ACHN (cell line): ENCODE data around the gene DPYSL3.
A peak's percentile ranks its signal among the peaks of the same experiment; 100 is the strongest.

Source experiments
- DNase-seq: peaks from one replicate; pipeline ENCODE4 v3.0.0-alpha.2; 2015
- in situ Hi-C: cut with HindIII; loops from 2 replicates; pipeline ENCODE4 v1.10.0; 2017; ENCODE audit warnings: low sequenced_read_pairs, low pct_ligation_motif_present, low pct_unique_long_range_greater_than_20kb

Gene DPYSL3

GRCh38 chr5:147426640-147427327 lies 83.1 kb downstream of the DPYSL3 start:
- in situ Hi-C loops: no loop called here
- DNase-seq: no peak

DNA sequence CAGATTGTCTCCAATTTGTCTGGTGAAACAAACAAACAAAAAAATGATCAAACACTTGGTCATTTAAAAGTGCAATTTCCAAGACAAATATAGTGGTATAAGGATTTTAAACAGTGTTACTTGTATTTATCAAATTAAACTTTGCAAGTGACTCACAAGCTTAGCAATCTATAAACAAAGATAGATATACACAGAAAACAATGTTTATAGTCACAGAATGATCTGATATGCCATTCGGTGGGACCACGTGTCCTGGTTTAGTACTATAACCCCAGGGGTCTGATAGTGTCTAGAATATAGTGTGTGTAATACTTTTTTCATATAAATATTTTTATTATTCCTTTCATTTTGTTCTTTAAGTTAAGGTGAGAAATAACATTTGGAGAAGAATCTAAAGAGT lies 91.3 kb downstream of the DPYSL3 start:
- in situ Hi-C loops: no loop called here
- no peak for DNase-seq

- in situ Hi-C loops: no loop called here
- no peak for DNase-seq
Measured at GRCh38 chr5:147417135-147417813, 92.6 kb downstream of the DPYSL3 start.

GRCh38 chr5:147415651-147416050 lies 94.2 kb downstream of the DPYSL3 start:
- no peak for DNase-seq
- in situ Hi-C loops: no loop called here

GRCh38 chr5:147413266-147413665 lies 96.6 kb downstream of the DPYSL3 start:
- in situ Hi-C loops: no loop called here
- DNase-seq: no peak

GRCh38 chr5:147412561-147412960 lies 97.3 kb downstream of the DPYSL3 start:
- DNase-seq: no peak
- in situ Hi-C loops: no loop called here

DNA sequence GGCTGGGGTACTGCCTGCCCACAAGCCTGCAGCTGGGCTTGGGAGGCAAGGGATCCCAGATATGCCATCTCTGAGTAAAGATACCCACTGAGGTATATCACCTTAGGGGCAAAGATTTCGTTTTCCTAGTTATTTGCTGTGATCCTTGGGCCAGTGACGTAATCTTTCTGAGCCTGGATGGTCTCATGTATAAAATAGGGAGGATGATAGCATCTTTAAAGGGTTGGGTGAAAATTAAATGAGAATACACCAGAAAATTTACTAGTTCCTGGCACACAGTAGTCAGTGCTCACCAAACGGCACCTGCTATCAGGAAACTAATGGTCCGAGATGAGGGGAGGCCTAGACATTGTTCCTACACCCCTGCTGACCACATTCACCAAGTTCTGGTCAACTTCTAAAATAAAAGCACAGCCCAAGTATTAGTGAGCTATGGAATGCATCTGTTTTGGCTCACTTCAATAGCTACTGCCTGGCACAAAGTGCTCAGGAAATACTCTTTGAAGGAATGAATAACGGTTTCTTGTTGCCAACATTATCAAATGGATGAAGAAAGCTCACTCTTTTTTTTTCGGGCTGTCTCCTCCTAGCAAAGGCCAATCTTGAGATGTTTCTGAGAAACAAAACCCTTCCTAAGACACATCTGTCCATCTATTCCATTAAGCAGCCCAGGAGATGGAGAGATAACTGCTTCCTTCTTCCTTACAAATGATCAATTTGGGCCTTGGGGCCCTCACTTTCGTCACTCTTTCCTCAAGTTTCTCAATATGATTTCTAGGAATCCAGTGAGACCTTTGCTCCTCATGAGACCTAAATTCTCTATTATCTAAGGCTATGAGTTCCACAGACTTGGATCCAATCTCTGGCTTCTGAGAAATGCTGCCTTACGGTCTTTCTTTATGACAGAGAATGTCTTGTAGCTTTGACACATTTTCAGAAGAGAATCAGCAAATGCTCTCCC lies 98.2 kb downstream of the DPYSL3 start:
- DNase-seq: no peak
- in situ Hi-C loops: no loop called here

DNA sequence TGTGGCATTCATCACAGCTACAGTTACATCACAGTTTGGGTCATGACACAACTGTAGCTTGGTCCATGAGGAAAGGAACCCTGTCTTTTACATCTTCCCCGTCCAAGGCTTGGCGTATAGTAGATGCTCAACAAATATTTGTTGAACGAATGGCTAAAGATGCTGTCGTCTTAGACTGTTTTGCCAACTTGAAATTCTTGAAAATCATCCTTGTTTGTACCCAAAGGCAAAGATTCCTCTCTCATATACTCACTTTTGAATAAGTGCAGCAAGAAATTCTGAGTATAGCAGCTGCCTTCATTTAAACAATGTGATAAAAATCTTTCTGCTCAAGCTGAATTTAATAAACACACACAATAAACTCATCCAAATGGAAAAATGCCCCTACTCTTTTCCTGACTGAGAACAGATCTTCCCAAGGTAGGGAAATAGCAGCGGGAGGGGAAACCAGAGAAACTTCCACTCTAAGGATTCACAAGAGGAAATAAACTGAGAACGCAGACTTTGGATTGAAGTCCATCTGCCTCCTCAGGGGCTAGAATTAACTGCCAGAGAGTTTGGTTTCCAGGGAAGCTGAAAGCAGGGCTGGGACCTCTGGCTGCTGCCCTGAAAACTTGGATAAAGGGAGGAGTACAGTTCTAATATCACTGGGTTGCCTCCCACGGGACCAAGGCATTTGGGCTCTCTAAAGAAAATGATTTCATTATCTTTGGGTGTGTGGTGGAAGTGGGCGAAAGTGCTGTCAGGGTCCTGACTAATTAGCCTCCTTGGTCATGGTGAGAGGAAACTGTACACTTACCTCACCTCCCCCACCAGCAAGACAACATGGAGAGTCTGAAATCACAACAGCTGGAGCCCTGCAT lies 99.1 kb downstream of the DPYSL3 start:
- in situ Hi-C loops: no loop called here
- no peak for DNase-seq

GRCh38 chr5:147408980-147409379 lies 100.9 kb downstream of the DPYSL3 start:
- DNase-seq: no peak
- in situ Hi-C loops: no loop called here

- no peak for DNase-seq
- in situ Hi-C loops: no loop called here
Measured at GRCh38 chr5:147407094-147407681, 102.7 kb downstream of the DPYSL3 start.

- no peak for DNase-seq
- in situ Hi-C loops: no loop called here
Measured at GRCh38 chr5:147406636-147407035, 103.2 kb downstream of the DPYSL3 start.

DNA sequence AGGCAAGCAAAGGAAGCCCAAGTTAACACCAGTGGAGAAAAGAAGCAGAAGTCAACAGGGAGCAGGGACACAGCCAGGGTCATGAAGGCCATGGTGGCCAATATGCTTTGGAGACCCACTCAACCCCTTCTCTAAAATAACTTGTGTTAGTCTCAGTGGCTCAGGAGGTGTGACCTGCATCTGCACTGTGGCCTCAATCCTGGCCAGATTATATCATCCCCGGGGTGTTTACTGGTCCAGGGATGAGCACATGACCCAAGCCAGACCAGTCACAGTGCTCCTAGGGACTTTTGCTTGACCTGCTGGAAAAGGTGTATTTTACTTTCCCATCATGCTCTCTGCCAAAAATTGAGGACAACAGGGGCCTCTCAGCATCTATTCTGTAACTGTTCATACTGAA lies 105.2 kb downstream of the DPYSL3 start:
- in situ Hi-C loops: no loop called here
- no peak for DNase-seq

GRCh38 chr5:147403651-147404640 lies 105.9 kb downstream of the DPYSL3 start:
- in situ Hi-C loops: no loop called here

DNA sequence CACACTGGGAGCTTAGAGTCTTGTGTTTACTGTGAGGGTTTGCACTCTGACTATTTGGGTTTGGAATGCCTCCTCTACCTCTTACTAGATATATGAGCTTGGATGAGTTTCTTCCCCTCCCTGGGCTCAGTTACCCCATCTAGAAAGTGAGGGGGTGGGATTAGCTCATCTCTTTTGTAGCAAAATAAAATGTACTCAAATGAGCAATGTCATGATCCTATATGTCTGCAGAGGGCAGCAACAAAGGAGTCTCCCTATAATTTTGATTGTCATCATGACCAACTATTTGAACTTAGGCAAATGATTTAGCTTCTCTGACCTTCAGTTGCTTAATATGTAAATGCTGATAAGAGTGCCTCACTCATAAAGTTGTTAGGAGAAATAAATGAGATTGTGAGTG lies 109.0 kb downstream of the DPYSL3 start:
- in situ Hi-C loops: no loop called here
- no peak for DNase-seq

More at GRCh38 chr5:147403651-147404640, 105.9 kb downstream of the DPYSL3 start:
- DNase-seq: peak; percentile 86

GRCh38 chr5:147400126-147400809 lies 109.6 kb downstream of the DPYSL3 start:
- no peak for DNase-seq
- in situ Hi-C loops: no loop called here

GRCh38 chr5:147398860-147399259 lies 111.0 kb downstream of the DPYSL3 start:
- in situ Hi-C loops: no loop called here
- no peak for DNase-seq
